OCI-LY7 (cell line): ENCODE results near the gene ZNF335. TPM values are rescaled to one million over a fixed set of nuclear protein-coding genes. Genes with fewer than 3 reads are reported as not detected.
"Not testable (repeated sequence)": the region's sequence is repeated elsewhere in the genome, so short reads cannot be mapped to it uniquely, and the experiment has no call there.

ENCODE experiments used
- BruUV-seq: library from RNA; stranded (reverse); fragments of 400-500 nt; replicated peaks from 2 replicates; lab custom pipeline; 2021; lab: Mats Ljungman, UMichigan
- CTCF ChIA-PET: fragments of 300-600 bp; sonication (Branson Sonifier 250); formaldehyde crosslinking; loops from one replicate; lab custom pipeline; 2022; ENCODE audit warnings: antibody characterized with exemption; ENCODE audit not compliant: unreplicated experiment; lab: Charles Lee
- POLR2A ChIA-PET: fragments of 300-600 bp; sonication (Branson Sonifier 250); formaldehyde crosslinking; loops from one replicate; lab custom pipeline; 2022; ENCODE audit warnings: antibody characterized with exemption; lab: Charles Lee
- DNase-seq: peaks from one replicate; pipeline ENCODE4 v3.0.0-alpha.2; 2015; ENCODE audit warnings: low spot score
- H2AFZ ChIP-seq: fragments of 200-600 bp; sonication (generic), shearing (Covaris generic); 2 replicates; pipeline ENCODE4 v1.6.1; 2014; ENCODE audit warnings: mild to moderate bottlenecking, antibody characterized with exemption, low read length, moderate library complexity
- H3K27ac ChIP-seq: fragments of 200-600 bp; sonication (generic); 2 replicates; pipeline ENCODE4 v1.5.1; 2014; ENCODE audit warnings: mixed run types, low read depth, mild to moderate bottlenecking, moderate library complexity, low read length, inconsistent platforms; ENCODE audit not compliant: poor library complexity, severe bottlenecking
- H3K36me3 ChIP-seq: fragments of 200-600 bp; sonication (generic); 2 replicates; pipeline ENCODE4 v1.6.1; 2014; ENCODE audit warnings: mild to moderate bottlenecking, antibody characterized with exemption, low read length, moderate library complexity, mixed read lengths; ENCODE audit not compliant: insufficient read depth
- H3K4me1 ChIP-seq: fragments of 200-600 bp; sonication (generic); 2 replicates; pipeline ENCODE4 v1.5.1; 2014; ENCODE audit warnings: mild to moderate bottlenecking, low read length; ENCODE audit not compliant: insufficient read depth, poor library complexity, severe bottlenecking
- H3K4me2 ChIP-seq: fragments of 200-600 bp; sonication (generic); 2 replicates; pipeline ENCODE4 v1.6.1; 2014; ENCODE audit warnings: mild to moderate bottlenecking, low read length
- H3K4me3 ChIP-seq: fragments of 200-600 bp; sonication (generic); 2 replicates; pipeline ENCODE4 v1.5.1; 2014; ENCODE audit warnings: mild to moderate bottlenecking, low read depth, low read length; ENCODE audit not compliant: poor library complexity, severe bottlenecking
- H3K79me2 ChIP-seq: fragments of 200-600 bp; sonication (generic); 2 replicates; pipeline ENCODE4 v1.6.1; 2016; ENCODE audit warnings: low read depth, mild to moderate bottlenecking, low read length, moderate library complexity, mixed read lengths; ENCODE audit not compliant: insufficient read depth
- H3K9me2 ChIP-seq: fragments of 200-600 bp; sonication (generic); 2 replicates; pipeline ENCODE4 v1.6.1; 2016; ENCODE audit warnings: mild to moderate bottlenecking, low read length, mixed read lengths; ENCODE audit not compliant: insufficient read depth
- H3K9me3 ChIP-seq: fragments of 200-600 bp; sonication (generic); 2 replicates; pipeline ENCODE4 v1.6.1; 2014; ENCODE audit warnings: mild to moderate bottlenecking, mixed run types, low read length, mixed read lengths
- H4K20me1 ChIP-seq: fragments of 200-600 bp; sonication (generic); 2 replicates; pipeline ENCODE4 v1.6.1; 2014; ENCODE audit warnings: mild to moderate bottlenecking, antibody characterized with exemption, low read length, moderate library complexity, mixed read lengths; ENCODE audit not compliant: insufficient read depth
- CTCF ChIP-seq: fragments of 200-600 bp; sonication (generic); conservative IDR thresholded peaks from 2 replicates; pipeline ENCODE4 v1.5.1; 2014; ENCODE audit warnings: mild to moderate bottlenecking, antibody characterized with exemption, low read length, moderate library complexity, mixed read lengths
- EZH2phosphoT487 ChIP-seq: fragments of 200-600 bp; sonication (generic); IDR thresholded peaks from 2 replicates; pipeline ENCODE4 v1.6.1; 2018; ENCODE audit warnings: low read depth, borderline replicate concordance, mild to moderate bottlenecking, mixed run types, antibody characterized with exemption, low read length, moderate library complexity, mixed read lengths
- intact Hi-C: fragments of 100-400 bp; cut with micrococcal nuclease; formaldehyde crosslinking; loops from one replicate; pipeline ENCODE4 v1.10.0; 2022; ENCODE audit not compliant: unreplicated experiment
- total RNA-seq, 2 experiments: library from RNA; depleted of rRNA in 1 of 2; stranded (reverse); fragments of >200 nt in 1 of 2; shearing (Covaris generic) in 1 of 2; gene quantifications; 2 replicates each; pipeline ENCODE4 v1.2.3, GENCODE V29; 2014 to 2022

ZNF335 gene
- total RNA-seq, 2 experiments from 2014 or later: 21.0 to 28.4 TPM

GRCh38 chr20:45957021-45957941 is 14.7 kb downstream of the ZNF335 start:
- Histone ChIP-seq H3K9me3 (no peaks in the 10 kb centered on the region), H3K4me3 (no peak overlapping the region), H4K20me1 (no peaks in the 10 kb centered on the region), H2AFZ (no peak overlapping the region), H3K79me2 (no peaks in the 10 kb centered on the region), H3K36me3 (peaks cover 77% of the 10 kb centered on the region), H3K27ac (no peak overlapping the region), H3K9me2 (no peaks in the 10 kb centered on the region), H3K4me2 (no peak overlapping the region), H3K4me1 (no peaks in the 10 kb centered on the region)
- no peak for DNase-seq
- CTCF ChIA-PET: no interaction called here
- intact Hi-C loops: no loop called here
- TF ChIP-seq CTCF: no peak
- TF ChIP-seq EZH2phosphoT487: no peak
- POLR2A ChIA-PET: interaction anchor here (0.8 kb wide), 1 partner anchor 37 kb away, joined by 4 read pairs; no protein-coding TSS in a partner anchor
- no TSS peak for BruUV-seq

- H3K36me3 ChIP-seq: peaks cover 78% of the 10 kb centered on the region
- H3K9me3 ChIP-seq, H3K27ac ChIP-seq, POLR2A ChIA-PET, H3K4me1 ChIP-seq, intact Hi-C loops, DNase-seq, H3K79me2 ChIP-seq, CTCF ChIA-PET, H3K9me2 ChIP-seq, H3K4me3 ChIP-seq, H4K20me1 ChIP-seq, H3K4me2 ChIP-seq, H2AFZ ChIP-seq, BruUV-seq: not testable (repeated sequence)
These were observed 15.7 kb downstream of the ZNF335 start for GRCh38 chr20:45956326-45956725.

- Histone ChIP-seq H3K4me2 (no peak overlapping the region), H3K9me3 (no peaks in the 10 kb centered on the region), H3K4me1 (peaks cover 8% of the 10 kb centered on the region), H3K4me3 (no peak overlapping the region), H4K20me1 (no peaks in the 10 kb centered on the region), H2AFZ (no peak overlapping the region), H3K79me2 (no peaks in the 10 kb centered on the region), H3K27ac (no peak overlapping the region), H3K36me3 (peaks cover 80% of the 10 kb centered on the region), H3K9me2 (no peaks in the 10 kb centered on the region)
- ChIA-PET CTCF (no interaction called here), POLR2A (no interaction called here)
- BruUV-seq: no TSS peak
- TF ChIP-seq CTCF (no peak), EZH2phosphoT487 (no peak)
- no peak for DNase-seq
- intact Hi-C loops: no loop called here
These were observed 18.3 kb downstream of the ZNF335 start for GRCh38 chr20:45953672-45954071.
